Suprapubic skin (tissue), 4 donors: ENCODE data around the gene NETO2. TPM values are rescaled to one million over a fixed set of nuclear protein-coding genes. Genes with fewer than 3 reads are reported as not detected.
"Not testable (repeated sequence)": the region's sequence is repeated elsewhere in the genome, so short reads cannot be mapped to it uniquely, and the experiment has no call there.

Source experiments
- DNase-seq, 2 donors: peaks; one replicate each; pipeline ENCODE4 v3.0.0-alpha.2; 2019; ENCODE audit warnings: low spot score in 2 of 2
- H3K27ac ChIP-seq: fragments of 200-600 bp; sonication (generic); one replicate; pipeline ENCODE4 v1.5.1; 2019
- H3K27me3 ChIP-seq: fragments of 200-600 bp; sonication (generic); one replicate; pipeline ENCODE4 v1.5.1; 2019
- H3K36me3 ChIP-seq: fragments of 200-600 bp; sonication (generic); one replicate; pipeline ENCODE4 v1.5.1; 2019
- H3K4me1 ChIP-seq: fragments of 200-600 bp; sonication (generic); one replicate; pipeline ENCODE4 v1.5.1; 2019
- H3K4me3 ChIP-seq: fragments of 200-600 bp; sonication (generic); one replicate; pipeline ENCODE4 v1.5.1; 2019; ENCODE audit warnings: mild to moderate bottlenecking
- H3K9me3 ChIP-seq: fragments of 200-600 bp; sonication (generic); one replicate; pipeline ENCODE4 v1.5.1; 2019
- CTCF ChIP-seq, 2 donors: fragments of 200-600 bp in 1 of 2; fragments of 450-650 bp in 1 of 2; sonication (generic) in 1 of 2; IDR thresholded peaks; one replicate each; pipeline ENCODE4 v1.5.1; 2016 to 2019; ENCODE audit warnings: antibody characterized with exemption in 2 of 2, mild to moderate bottlenecking in 1 of 2, moderate library complexity in 1 of 2
- EP300 ChIP-seq: sonication (generic); formaldehyde crosslinking; IDR thresholded peaks from one replicate; pipeline ENCODE4 v1.6.1; 2017; ENCODE audit warnings: antibody characterized with exemption
- POLR2A ChIP-seq, 2 donors: fragments of 450-650 bp; IDR thresholded peaks; one replicate each; pipeline ENCODE4 v1.6.1; 2017; ENCODE audit warnings: antibody characterized with exemption in 2 of 2, mild to moderate bottlenecking in 2 of 2, moderate library complexity in 2 of 2
- POLR2AphosphoS5 ChIP-seq, 3 donors: sonication (generic); formaldehyde crosslinking; IDR thresholded peaks; one replicate each; pipeline ENCODE4 v1.6.1; 2017; ENCODE audit warnings: antibody characterized with exemption in 3 of 3
- WGBS: methylation state at CpG from one replicate; pipeline ENCODE4 v1.1.5; 2018; 5-methylcytosine and 5-hydroxymethylcytosine counted together
- total RNA-seq, 4 donors: library from RNA; depleted of rRNA; stranded (reverse); fragments of >200 nt; gene quantifications; one replicate each; pipeline ENCODE4 v1.1.0, GENCODE V29; 2016

NETO2 gene
- total RNA-seq, 4 donors from 2014 or later: 0.24 to 6.0 (median 2.9) TPM

- H3K4me1 ChIP-seq: no peaks in the 10 kb centered on the region
- no peaks in the 10 kb centered on the region for H3K36me3 ChIP-seq
- no peak overlapping the region for H3K27ac ChIP-seq
- no peak for TF ChIP-seq CTCF (IDR thresholded peaks at IDR 0.05)
- no peak for TF ChIP-seq POLR2AphosphoS5 (IDR thresholded peaks at IDR 0.05)
- TF ChIP-seq POLR2A (IDR thresholded peaks at IDR 0.05): no peak
- TF ChIP-seq EP300: no peak
- DNase-seq: peak; percentile 14 to 50
- 69% methylated on average over 14 of the region's 14 CpGs for WGBS
- H3K4me3 ChIP-seq: no peak overlapping the region
- H3K9me3 ChIP-seq: no peaks in the 10 kb centered on the region
- H3K27me3 ChIP-seq: no peaks in the 10 kb centered on the region
These were observed 85.3 kb downstream of the NETO2 start for GRCh38 chr16:47058295-47059086.

GRCh38 chr16:47057630-47057993 is 86.1 kb downstream of the NETO2 start:
- H3K27me3 ChIP-seq: no peaks in the 10 kb centered on the region
- no peak overlapping the region for H3K4me3 ChIP-seq
- TF ChIP-seq EP300 (no peak), CTCF (IDR thresholded peaks at IDR 0.05) (no peak), POLR2AphosphoS5 (IDR thresholded peaks at IDR 0.05) (no peak), POLR2A (IDR thresholded peaks at IDR 0.05) (no peak)
- DNase-seq: peak; percentile 11 to 29
- WGBS: 79% methylated on average over 4 of the region's 5 CpGs
- H3K27ac ChIP-seq: no peak overlapping the region
- no peaks in the 10 kb centered on the region for H3K36me3 ChIP-seq
- H3K4me1 ChIP-seq: no peaks in the 10 kb centered on the region
- H3K9me3 ChIP-seq: no peaks in the 10 kb centered on the region

- H3K9me3 ChIP-seq: no peaks in the 10 kb centered on the region
- WGBS: 83% methylated on average over 4 of the region's 4 CpGs
- DNase-seq: no peak
These were observed 86.8 kb downstream of the NETO2 start for GRCh38 chr16:47056688-47057629.

GRCh38 chr16:47056061-47056460 is 87.7 kb downstream of the NETO2 start:
- DNase-seq: peak in 1 of 2 donors; percentile 18
- not testable (repeated sequence) for H3K36me3 ChIP-seq, H3K4me1 ChIP-seq, H3K27me3 ChIP-seq, H3K9me3 ChIP-seq, H3K4me3 ChIP-seq, H3K27ac ChIP-seq
- WGBS: 91% methylated on average over 14 of the region's 14 CpGs

More at GRCh38 chr16:47056688-47057629, 86.8 kb downstream of the NETO2 start:
- no peak overlapping the region for H3K4me3 ChIP-seq
- H3K27ac ChIP-seq: no peak overlapping the region
- H3K36me3 ChIP-seq: no peaks in the 10 kb centered on the region
- no peaks in the 10 kb centered on the region for H3K27me3 ChIP-seq
- TF ChIP-seq POLR2AphosphoS5 (IDR thresholded peaks at IDR 0.05) (no peak), POLR2A (IDR thresholded peaks at IDR 0.05) (no peak), CTCF (IDR thresholded peaks at IDR 0.05) (no peak), EP300 (no peak)
- H3K4me1 ChIP-seq: no peaks in the 10 kb centered on the region

- Histone ChIP-seq H3K36me3 (no peaks in the 10 kb centered on the region), H3K4me3 (no peak overlapping the region), H3K27ac (no peak overlapping the region), H3K27me3 (no peaks in the 10 kb centered on the region), H3K9me3 (no peaks in the 10 kb centered on the region), H3K4me1 (no peaks in the 10 kb centered on the region)
- TF ChIP-seq POLR2AphosphoS5 (IDR thresholded peaks at IDR 0.05) (no peak), POLR2A (IDR thresholded peaks at IDR 0.05) (no peak), CTCF (IDR thresholded peaks at IDR 0.05) (no peak), EP300 (no peak)
- WGBS: 97% methylated on average over 5 of the region's 26 CpGs
- DNase-seq: peak in 1 of 2 donors; percentile 32
These were observed 88.4 kb downstream of the NETO2 start for GRCh38 chr16:47055136-47055885.
